GM12892 (cell line): ENCODE measurements around the gene GPR3.

Source experiments
- DNase-seq: peaks from one replicate; pipeline ENCODE4 v3.0.0; 2011; ENCODE audit not compliant: insufficient read length
- FAIRE-seq: peaks from 2 replicates; lab custom pipeline; 2011; peaks lifted over from hg19 to GRCh38; lab: Jason Lieb, UNC
- POLR2A ChIP-seq: IDR thresholded peaks from 2 replicates; pipeline ENCODE4 v1.6.1; 2011; ENCODE audit warnings: low read depth, low read length, control low read depth
- POLR2AphosphoS5 ChIP-seq: IDR thresholded peaks from 2 replicates; pipeline ENCODE4 v1.6.1; 2011; ENCODE audit warnings: low read depth, low read length, control low read depth
- TAF1 ChIP-seq: IDR thresholded peaks from 2 replicates; pipeline ENCODE4 v1.6.1; 2011; ENCODE audit warnings: low read depth, mild to moderate bottlenecking, control low read depth, low read length, borderline replicate concordance

Gene GPR3

DNA sequence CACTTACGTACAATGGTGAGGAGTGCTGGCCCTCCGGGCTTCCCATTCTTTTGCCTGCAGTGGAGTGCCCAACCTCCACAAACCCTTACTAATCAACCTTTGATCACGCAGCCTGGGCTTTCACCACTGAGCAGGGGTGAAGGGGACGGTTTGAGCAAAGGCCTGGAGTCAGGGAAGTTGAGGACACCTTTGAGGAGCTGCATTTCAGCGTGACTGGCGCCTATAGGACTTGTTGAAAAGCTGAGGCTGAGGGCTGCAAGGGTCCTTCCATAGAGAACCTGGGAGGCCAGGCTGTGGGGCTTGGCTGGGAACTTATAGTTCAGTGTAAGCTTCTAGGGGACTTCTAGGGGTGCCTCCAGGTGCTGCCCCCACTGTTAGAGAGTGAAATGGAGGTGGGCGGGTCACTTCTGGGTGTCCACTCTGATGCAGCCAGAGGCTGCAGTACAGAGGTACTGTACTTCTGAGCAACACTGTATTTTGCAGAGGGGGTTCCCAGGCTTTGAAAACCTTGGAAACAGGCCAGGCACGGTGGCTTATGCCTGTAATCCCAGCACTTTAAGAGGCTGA, 40.8 kb upstream of the GPR3 start:
- FAIRE-seq: no peak
- no peak for DNase-seq
- no peak for TF ChIP-seq TAF1
- no peak for TF ChIP-seq POLR2AphosphoS5
- no peak for TF ChIP-seq POLR2A

DNA sequence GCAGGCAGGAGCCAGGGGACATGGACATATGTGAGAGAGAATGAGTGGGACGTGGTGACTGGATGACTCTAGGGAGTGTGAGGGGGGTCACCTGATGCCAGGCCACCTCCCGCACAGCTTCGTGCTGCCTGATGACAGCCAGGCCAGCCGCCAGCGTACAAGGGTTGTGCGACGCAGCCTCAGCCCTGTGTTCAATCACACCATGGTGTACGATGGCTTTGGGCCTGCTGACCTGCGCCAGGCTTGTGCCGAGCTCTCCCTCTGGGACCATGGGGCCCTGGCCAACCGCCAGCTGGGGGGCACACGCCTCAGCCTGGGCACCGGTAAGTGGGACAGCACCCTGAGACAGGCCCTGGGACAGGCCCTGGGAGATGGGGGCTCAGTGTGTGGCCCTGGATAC, 39.3 kb upstream of the GPR3 start:
- TF ChIP-seq POLR2AphosphoS5 (no peak), TAF1 (no peak), POLR2A (no peak)
- FAIRE-seq (no peak), DNase-seq (no peak)

DNA sequence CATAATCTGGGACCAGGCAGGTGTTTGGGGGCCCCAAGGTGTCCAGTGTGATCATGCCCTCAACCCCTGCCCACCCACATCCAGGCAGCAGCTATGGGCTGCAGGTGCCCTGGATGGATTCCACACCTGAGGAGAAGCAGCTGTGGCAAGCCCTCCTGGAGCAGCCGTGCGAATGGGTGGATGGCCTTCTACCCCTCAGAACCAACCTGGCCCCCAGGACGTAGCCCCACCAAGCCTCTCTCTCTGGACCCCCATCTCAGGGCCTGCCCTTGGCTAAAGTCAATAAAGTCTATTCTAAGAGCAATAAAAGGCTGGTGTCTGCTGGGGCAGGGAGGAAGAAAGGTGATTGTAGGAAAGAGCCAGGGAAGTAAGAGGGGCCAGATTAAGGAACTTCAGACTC, 38.8 kb upstream of the GPR3 start:
- no peak for FAIRE-seq
- TF ChIP-seq POLR2AphosphoS5: no peak
- TF ChIP-seq POLR2A: no peak
- no peak for TF ChIP-seq TAF1

DNA sequence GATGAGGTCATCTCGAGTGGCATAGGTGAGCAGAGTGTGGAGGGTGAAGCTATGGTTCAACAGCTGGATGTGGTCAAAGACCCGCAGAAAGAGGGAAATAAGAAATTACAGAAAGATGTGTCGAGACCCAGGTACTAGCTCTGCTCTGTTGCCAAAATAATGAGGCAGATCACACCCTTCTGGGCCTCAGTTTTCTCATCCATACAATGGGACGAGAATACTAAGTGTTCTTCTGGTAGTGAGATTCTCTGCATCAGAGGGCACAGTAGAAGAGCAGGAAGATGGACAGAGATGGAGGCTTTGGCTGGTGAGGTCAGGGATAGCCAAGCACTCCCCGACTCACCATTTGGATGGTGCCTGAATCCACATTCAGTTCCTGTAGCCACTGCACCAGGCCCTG, 36.7 kb upstream of the GPR3 start:
- FAIRE-seq: no peak
- TF ChIP-seq TAF1: no peak
- DNase-seq: no peak

More for the DNA sequence above, 38.8 kb upstream of the GPR3 start:
- DNase-seq: no peak

DNA sequence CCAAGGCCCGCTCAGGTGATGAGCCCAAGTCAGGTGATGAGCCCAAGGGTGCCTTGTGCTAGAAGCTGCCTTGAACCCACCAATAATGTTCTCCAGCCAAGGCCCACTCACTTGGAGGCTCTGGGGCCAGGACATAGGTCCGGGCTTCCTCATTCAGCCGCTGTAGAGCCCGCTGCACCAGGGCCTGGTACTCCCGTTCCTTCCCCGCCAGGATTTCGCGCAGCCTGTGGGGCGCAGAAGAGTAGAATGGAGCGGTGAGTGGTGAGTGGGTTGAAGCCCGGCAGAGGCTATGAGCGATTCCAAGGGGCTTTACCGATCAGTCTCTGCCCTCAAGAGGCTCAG, 36.2 kb upstream of the GPR3 start:
- DNase-seq: no peak
- FAIRE-seq: no peak
- TF ChIP-seq POLR2A (no peak), TAF1 (no peak), POLR2AphosphoS5 (no peak)

DNA sequence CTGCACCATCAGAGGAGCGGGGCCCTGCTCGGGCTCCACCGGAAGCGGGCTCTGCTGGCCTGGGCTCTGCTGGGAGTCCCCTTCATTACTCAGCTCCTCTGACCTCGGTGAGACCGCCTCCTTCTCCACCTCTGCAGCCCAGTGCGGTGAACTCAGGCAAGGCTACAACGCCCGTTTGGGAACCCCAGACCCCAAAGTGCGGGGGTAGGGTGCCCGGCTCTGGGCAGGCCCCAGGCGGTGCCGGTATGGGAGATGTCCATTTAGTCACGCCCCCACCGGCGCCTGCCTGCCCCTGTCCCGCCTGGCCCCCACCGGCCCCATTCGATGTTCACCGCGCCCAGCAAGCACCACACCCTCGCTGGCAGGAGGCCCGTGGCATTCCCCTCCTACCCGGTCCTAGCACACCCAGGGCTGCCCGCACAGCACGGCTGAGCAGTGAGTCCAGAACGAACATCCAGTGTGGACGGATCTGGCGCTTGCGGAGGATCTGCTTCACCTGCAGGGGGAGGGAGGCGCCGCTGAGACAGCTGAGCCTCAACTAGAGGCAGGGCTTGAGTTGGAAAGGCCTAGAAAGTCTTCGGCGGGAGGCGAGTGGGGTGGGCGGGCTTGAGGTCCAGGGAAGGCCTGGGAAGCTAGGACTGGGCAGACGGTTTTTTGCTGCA, 35.7 kb upstream of the GPR3 start:
- DNase-seq: no peak
- no peak for FAIRE-seq
- TF ChIP-seq POLR2AphosphoS5: no peak
- TF ChIP-seq POLR2A: peak; percentile 43; the same call in 1 of the 2 replicates

DNA sequence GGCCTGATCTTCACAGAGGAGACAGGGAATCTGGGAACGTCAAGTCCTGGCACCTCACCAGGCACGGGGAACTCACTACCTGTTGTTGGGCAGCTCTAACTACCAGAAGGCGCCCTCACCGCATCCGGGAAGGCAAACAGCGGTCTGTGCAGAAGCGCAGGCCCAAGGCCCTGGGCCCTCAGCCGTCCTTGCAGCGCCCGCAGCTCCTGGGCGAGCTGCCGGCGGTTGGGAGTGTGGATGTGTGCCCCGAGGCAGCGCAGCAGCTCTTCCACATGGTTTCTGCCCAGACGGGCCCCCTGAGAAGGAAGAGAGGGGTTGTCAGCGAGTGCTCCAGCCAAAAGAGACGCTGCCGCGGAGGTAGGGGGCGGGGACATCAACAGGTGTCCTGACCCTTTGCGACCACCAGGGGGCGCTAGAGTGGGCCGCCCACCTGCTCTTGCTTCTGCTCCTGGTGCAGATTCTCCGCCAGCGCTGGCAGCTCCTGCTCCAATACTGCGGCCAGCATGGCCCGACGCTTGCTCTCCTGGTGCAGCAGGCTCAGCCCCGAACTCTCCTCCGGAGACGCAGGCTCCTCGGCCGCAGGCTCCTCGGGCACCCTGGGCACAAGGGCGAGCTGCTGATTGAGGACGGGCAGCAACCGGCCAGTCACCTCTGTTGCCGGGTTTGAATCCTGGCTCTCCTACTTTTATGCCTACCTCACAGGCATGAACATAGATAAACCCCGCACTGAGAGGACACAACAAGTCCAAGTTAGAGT, 35.0 kb upstream of the GPR3 start:
- DNase-seq (peak; percentile 95), FAIRE-seq (peak; percentile 92)
- no peak for TF ChIP-seq TAF1
- no peak for TF ChIP-seq POLR2A
- no peak for TF ChIP-seq POLR2AphosphoS5

DNA sequence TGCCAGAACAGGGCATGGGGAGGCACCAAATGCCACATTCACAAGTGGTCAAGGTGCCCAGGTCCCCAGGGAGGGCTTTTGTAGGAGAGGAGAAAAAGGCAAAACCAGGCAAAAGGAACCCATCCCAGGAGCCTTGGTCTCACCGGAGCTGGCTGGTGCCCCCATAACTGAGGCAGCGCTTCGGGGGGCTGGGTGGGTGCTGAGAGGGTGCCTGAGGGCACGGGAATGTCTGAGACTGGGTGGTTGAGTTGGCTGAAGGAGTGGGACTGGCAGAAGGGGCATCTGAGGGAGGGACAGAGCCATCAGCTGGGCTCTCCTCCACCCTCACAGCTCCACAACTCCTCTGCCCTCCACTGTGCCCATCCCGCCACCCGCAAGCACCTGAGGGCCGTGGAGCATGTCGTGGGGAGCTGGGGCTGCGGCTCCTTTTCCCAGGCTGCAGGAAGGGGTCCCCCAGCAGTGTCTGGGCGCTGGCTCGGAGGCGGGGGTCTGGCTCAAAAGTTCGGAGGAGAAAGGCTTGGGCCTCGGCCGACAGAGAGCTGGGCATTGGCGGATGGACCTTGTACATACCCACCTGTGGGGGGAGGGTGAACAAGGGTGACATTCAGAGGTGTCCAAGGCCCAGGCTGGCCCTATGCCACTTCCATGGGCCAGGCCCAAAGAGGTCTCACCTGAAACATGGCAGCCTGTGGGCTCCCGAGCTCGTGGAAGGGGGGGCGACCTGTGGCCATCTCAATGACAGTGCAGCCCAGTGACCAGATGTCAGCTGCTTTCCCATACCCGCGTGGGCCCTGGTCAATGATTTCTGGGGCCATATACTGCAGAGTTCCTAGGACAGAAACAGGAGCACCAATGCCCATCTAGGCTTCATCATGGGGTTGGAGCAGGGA, 34.1 kb upstream of the GPR3 start:
- no peak for DNase-seq
- TF ChIP-seq TAF1: no peak
- no peak for TF ChIP-seq POLR2A
- TF ChIP-seq POLR2AphosphoS5: no peak
- no peak for FAIRE-seq

DNA sequence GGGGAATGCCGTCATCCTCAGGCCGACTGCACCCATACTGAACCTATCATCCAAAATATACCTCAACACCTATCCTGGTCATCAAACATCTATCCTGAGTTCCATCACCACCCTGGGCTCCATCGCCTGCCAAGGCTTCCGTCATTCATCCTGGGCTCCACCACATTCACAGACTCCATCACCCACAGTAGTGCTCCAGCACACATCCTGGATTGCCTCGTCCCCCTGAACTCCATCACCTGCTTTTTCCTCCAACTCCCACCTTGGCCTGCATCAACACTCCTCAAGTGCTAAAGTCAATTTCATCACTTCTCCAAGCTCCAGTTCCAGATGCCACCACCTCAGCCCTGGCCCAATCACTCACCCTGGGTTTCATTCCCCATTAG, 33.5 kb upstream of the GPR3 start:
- FAIRE-seq: no peak
- no peak for TF ChIP-seq POLR2AphosphoS5
- no peak for TF ChIP-seq TAF1
- no peak for TF ChIP-seq POLR2A
- DNase-seq: no peak

DNA sequence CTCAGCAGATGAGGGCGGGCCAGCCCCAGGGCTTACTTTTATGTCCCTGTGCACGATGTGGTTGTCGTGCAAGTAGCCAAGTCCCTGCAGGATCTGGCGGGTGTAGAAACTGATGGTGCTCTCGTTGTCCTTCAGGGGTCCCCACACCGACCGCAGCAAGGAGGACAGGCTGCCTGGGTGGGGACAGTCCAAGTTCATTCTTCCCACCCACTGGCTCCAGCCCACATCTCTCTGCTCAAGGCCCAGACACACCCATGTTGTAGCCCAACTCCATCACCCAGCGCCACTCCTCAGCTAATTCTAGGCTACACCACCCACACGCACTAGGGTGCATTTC, 32.6 kb upstream of the GPR3 start:
- FAIRE-seq (peak; percentile 73), DNase-seq (no peak)
- TF ChIP-seq TAF1 (no peak), POLR2A (no peak), POLR2AphosphoS5 (no peak)
